Lower leg skin (tissue), 3 donors: ENCODE results near the gene PCDH9.

Experiments
- POLR2A ChIP-seq, 2 donors: fragments of 450-650 bp; IDR thresholded peaks; one replicate each; pipeline ENCODE4 v1.6.1; 2016 to 2017; ENCODE audit warnings: antibody characterized with exemption in 2 of 2, mild to moderate bottlenecking in 1 of 2, moderate library complexity in 1 of 2
- TF ChIP-seq, protein P1 (sequence below), 3 donors: fragments of 450-650 bp; IDR thresholded peaks; one replicate each; pipeline ENCODE4 v1.5.1; 2016; ENCODE audit warnings: antibody characterized with exemption in 3 of 3, mild to moderate bottlenecking in 3 of 3, moderate library complexity in 2 of 3

DNA sequence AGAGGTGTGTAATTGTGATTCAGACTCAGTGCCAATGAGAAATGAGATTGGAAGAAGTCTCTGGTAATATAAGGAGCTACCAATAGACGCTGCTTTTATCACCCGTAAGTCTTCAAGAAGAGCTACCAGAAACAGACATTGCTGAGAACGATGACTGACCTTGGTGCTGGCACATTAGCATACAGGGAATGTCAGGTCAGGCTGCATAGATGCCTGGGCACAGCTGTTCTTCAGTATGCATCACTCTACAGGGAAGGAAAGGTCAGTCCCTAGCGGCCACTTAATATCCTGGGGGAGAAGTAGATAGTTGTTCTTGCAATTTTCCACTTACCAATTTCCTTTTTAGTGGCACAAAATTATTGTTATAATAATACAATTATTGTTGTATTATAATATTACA is 380.4 kb downstream of the PCDH9 start:
- no peak for TF ChIP-seq POLR2A (IDR thresholded peaks at IDR 0.05)
- TF ChIP-seq, protein P1, sequence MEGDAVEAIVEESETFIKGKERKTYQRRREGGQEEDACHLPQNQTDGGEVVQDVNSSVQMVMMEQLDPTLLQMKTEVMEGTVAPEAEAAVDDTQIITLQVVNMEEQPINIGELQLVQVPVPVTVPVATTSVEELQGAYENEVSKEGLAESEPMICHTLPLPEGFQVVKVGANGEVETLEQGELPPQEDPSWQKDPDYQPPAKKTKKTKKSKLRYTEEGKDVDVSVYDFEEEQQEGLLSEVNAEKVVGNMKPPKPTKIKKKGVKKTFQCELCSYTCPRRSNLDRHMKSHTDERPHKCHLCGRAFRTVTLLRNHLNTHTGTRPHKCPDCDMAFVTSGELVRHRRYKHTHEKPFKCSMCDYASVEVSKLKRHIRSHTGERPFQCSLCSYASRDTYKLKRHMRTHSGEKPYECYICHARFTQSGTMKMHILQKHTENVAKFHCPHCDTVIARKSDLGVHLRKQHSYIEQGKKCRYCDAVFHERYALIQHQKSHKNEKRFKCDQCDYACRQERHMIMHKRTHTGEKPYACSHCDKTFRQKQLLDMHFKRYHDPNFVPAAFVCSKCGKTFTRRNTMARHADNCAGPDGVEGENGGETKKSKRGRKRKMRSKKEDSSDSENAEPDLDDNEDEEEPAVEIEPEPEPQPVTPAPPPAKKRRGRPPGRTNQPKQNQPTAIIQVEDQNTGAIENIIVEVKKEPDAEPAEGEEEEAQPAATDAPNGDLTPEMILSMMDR (IDR thresholded peaks at IDR 0.05): no peak
